ENCODE results near the gene SLC9A9.

Gene SLC9A9

GRCh38 chr3:143753456-143753855 lies 94.8 kb downstream of the SLC9A9 start:
- H3K4me3 ChIP-seq (ENCODE audit: low read depth, low read length): no peak overlapping the region
- no peak for TF ChIP-seq CTCF (IDR thresholded peaks at IDR 0.05; ENCODE audit: low read depth, low read length, missing control alignments)
- no peak for DNase-seq (ENCODE audit: low read depth)

- no peak for TF ChIP-seq CTCF (IDR thresholded peaks at IDR 0.05; ENCODE audit: low read depth, low read length, missing control alignments)
- no peak for DNase-seq (ENCODE audit: low read depth)
Observed at GRCh38 chr3:143753006-143753405, 95.3 kb downstream of the SLC9A9 start.

GRCh38 chr3:143751643-143752178 lies 96.6 kb downstream of the SLC9A9 start:
- no peak overlapping the region for H3K4me3 ChIP-seq (ENCODE audit: low read depth, low read length)
- TF ChIP-seq CTCF (IDR thresholded peaks at IDR 0.05; ENCODE audit: low read depth, low read length, missing control alignments): no peak
- peak; percentile 8 for DNase-seq (ENCODE audit: low read depth)

More at GRCh38 chr3:143753006-143753405, 95.3 kb downstream of the SLC9A9 start:
- no peak overlapping the region for H3K4me3 ChIP-seq (ENCODE audit: low read depth, low read length)

- DNase-seq (ENCODE audit: low read depth): no peak
- no peak overlapping the region for H3K4me3 ChIP-seq (ENCODE audit: low read depth, low read length)
- TF ChIP-seq CTCF (IDR thresholded peaks at IDR 0.05; ENCODE audit: low read depth, low read length, missing control alignments): no peak
Observed at GRCh38 chr3:143750841-143751240, 97.4 kb downstream of the SLC9A9 start.

- H3K4me3 ChIP-seq (ENCODE audit: low read depth, low read length): no peak overlapping the region
- no peak for DNase-seq (ENCODE audit: low read depth)
- no peak for TF ChIP-seq CTCF (IDR thresholded peaks at IDR 0.05; ENCODE audit: low read depth, low read length, missing control alignments)
Observed at GRCh38 chr3:143749926-143750325, 98.3 kb downstream of the SLC9A9 start.

GRCh38 chr3:143737065-143737464 lies 111.2 kb downstream of the SLC9A9 start:
- DNase-seq (ENCODE audit: low read depth): no peak
- no peak for TF ChIP-seq CTCF (IDR thresholded peaks at IDR 0.05; ENCODE audit: low read depth, low read length, missing control alignments)
- H3K4me3 ChIP-seq (ENCODE audit: low read depth, low read length): no peak overlapping the region
